Esophagus squamous epithelium (tissue), 4 donors: ENCODE results near the gene RORC.

ENCODE experiments used
- CTCF ChIP-seq, 6 experiments: fragments of 450-650 bp in 4 of 6; fragments of 200-600 bp in 2 of 6; sonication (generic) in 2 of 6; IDR thresholded peaks; one replicate each; pipeline ENCODE4 v1.5.1; 2016 to 2019; ENCODE audit warnings: antibody characterized with exemption in 6 of 6, mild to moderate bottlenecking in 4 of 6, moderate library complexity in 4 of 6
- POLR2A ChIP-seq, 4 donors: fragments of 450-650 bp; IDR thresholded peaks; one replicate each; pipeline ENCODE4 v1.6.1; 2017; ENCODE audit warnings: antibody characterized with exemption in 4 of 4, mild to moderate bottlenecking in 4 of 4, moderate library complexity in 3 of 4

- TF ChIP-seq CTCF (IDR thresholded peaks at IDR 0.05) (no peak), POLR2A (IDR thresholded peaks at IDR 0.05) (no peak)
These were observed 32.2 kb downstream of the RORC start for GRCh38 chr1:151799179-151800022.
